C4-2B (cell line): ENCODE results near the gene LRSAM1.
"Not testable (repeated sequence)": the region's sequence is repeated elsewhere in the genome, so short reads cannot be mapped to it uniquely, and the experiment has no call there.

ENCODE experiments used
- H3K27ac ChIP-seq: fragments of 450-650 bp; 2 replicates; pipeline ENCODE4 v1.5.1; 2017
- CTCF ChIP-seq: fragments of 450-650 bp; conservative IDR thresholded peaks from 2 replicates; pipeline ENCODE4 v1.5.1; 2017; ENCODE audit warnings: mild to moderate bottlenecking
- ZFX ChIP-seq: fragments of 450-650 bp; IDR thresholded peaks from 2 replicates; pipeline ENCODE4 v1.6.1; 2017

LRSAM1 gene

GRCh38 chr9:127463911-127464310 is 12.6 kb downstream of the LRSAM1 start:
- no peak overlapping the region for H3K27ac ChIP-seq
- no peak for TF ChIP-seq ZFX
- TF ChIP-seq CTCF, result no peak

- H3K27ac ChIP-seq, result not testable (repeated sequence)
Observed at GRCh38 chr9:127466407-127466917, 15.2 kb downstream of the LRSAM1 start.

- H3K27ac ChIP-seq, result no peak overlapping the region
- no peak for TF ChIP-seq ZFX
- TF ChIP-seq CTCF, result no peak
Observed at GRCh38 chr9:127467621-127468020, 16.3 kb downstream of the LRSAM1 start.

GRCh38 chr9:127470662-127471061 is 19.4 kb downstream of the LRSAM1 start:
- TF ChIP-seq CTCF, result no peak
- TF ChIP-seq ZFX, result no peak
- no peak overlapping the region for H3K27ac ChIP-seq

GRCh38 chr9:127473501-127473900 is 22.2 kb downstream of the LRSAM1 start:
- TF ChIP-seq CTCF (no peak), ZFX (no peak)
- no peak overlapping the region for H3K27ac ChIP-seq

- H3K27ac ChIP-seq, result no peak overlapping the region
Observed at GRCh38 chr9:127473932-127474331, 22.6 kb downstream of the LRSAM1 start.

GRCh38 chr9:127474592-127474991 is 23.3 kb downstream of the LRSAM1 start:
- no peak overlapping the region for H3K27ac ChIP-seq
- TF ChIP-seq CTCF, result no peak
- TF ChIP-seq ZFX, result no peak

More at GRCh38 chr9:127473932-127474331, 22.6 kb downstream of the LRSAM1 start:
- TF ChIP-seq ZFX, result no peak
- no peak for TF ChIP-seq CTCF

GRCh38 chr9:127479507-127480081 is 28.3 kb downstream of the LRSAM1 start:
- TF ChIP-seq ZFX, result no peak
- TF ChIP-seq CTCF, result no peak

More at GRCh38 chr9:127479507-127480081, 28.3 kb downstream of the LRSAM1 start:
- no peak overlapping the region for H3K27ac ChIP-seq
